Measurements from ENCODE around the gene DTHD1.

Gene DTHD1

GRCh38 chr4:36267486-36268268, 13.7 kb upstream of the DTHD1 start:
- no peak for DNase-seq

DNA sequence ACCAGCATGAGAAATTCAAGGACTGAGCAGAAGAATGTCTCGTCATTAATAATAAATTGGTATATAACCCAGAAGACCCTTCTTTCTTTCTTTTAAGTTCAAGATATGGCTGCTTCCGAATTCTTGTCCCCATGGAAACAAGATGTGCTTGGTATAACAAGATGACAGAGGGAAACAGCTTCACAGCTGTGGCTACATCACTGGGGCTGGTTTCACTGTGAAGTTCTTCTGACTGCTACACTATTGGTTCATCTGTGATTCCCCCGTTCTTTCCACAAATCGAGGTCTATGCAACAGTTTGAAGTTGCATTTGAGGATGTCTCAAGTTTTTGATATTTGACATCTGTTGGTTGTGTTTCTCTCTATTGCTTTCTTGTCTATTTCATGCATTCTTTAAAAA, 12.3 kb upstream of the DTHD1 start:
- in situ Hi-C loops (cut with HindIII; ENCODE audit: low pct_ligation_motif_present, low pct_unique_long_range_greater_than_20kb, low sequenced_read_pairs): no loop called here
- DNase-seq: no peak

More at GRCh38 chr4:36267486-36268268, 13.7 kb upstream of the DTHD1 start:
- in situ Hi-C loops (cut with HindIII; ENCODE audit: low pct_ligation_motif_present, low pct_unique_long_range_greater_than_20kb, low sequenced_read_pairs): no loop called here

- in situ Hi-C loops (cut with HindIII; ENCODE audit: low pct_ligation_motif_present, low pct_unique_long_range_greater_than_20kb, low sequenced_read_pairs): no loop called here
Measured at GRCh38 chr4:36269533-36270173, 11.8 kb upstream of the DTHD1 start.

GRCh38 chr4:36273276-36273675, 8.1 kb upstream of the DTHD1 start:
- in situ Hi-C loops (cut with HindIII; ENCODE audit: low pct_ligation_motif_present, low pct_unique_long_range_greater_than_20kb, low sequenced_read_pairs): no loop called here
- DNase-seq: no peak

More at GRCh38 chr4:36269533-36270173, 11.8 kb upstream of the DTHD1 start:
- no peak for DNase-seq

DNA sequence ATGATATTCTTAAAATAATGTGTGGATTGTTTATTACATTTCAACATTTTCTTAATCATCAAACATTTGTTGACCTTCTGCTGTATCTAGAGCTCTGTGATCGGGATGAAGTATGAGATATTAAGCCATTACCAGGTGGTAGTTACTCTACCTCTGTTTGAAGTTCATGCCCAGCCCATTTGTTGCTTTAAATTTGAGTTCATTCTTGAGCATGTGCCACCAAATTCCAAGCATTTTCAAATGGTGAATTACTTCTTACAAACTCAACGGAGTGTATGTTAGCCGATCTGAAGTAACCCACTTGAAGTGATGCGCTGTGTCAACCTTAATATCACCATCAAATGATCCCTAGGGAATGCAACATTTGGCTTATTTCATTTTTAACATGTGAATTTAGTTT, 7.3 kb upstream of the DTHD1 start:
- DNase-seq: peak; percentile 38
- in situ Hi-C loops (cut with HindIII; ENCODE audit: low pct_ligation_motif_present, low pct_unique_long_range_greater_than_20kb, low sequenced_read_pairs): no loop called here

- no peak for DNase-seq
- in situ Hi-C loops (cut with HindIII; ENCODE audit: low pct_ligation_motif_present, low pct_unique_long_range_greater_than_20kb, low sequenced_read_pairs): no loop called here
Measured at GRCh38 chr4:36277533-36277932, 3.9 kb upstream of the DTHD1 start.

DNA sequence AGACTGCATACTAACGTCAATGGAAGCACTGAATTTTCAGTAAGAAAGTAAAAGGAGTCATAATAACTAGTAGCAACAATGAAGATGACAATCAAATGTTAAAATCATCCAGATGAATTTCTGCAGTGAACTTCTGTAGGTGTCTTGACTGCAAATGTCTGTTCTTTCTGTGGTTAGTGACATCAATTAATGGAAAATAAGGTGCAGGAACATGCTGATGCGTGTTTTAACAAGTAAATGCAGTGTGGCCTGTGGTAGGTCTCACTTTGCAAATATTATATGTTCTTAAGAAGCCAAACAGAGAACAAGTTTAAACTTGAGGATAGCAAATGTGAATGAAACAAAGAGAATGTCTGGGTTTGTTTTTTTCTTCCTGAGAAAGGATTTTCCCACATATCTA, 2.6 kb upstream of the DTHD1 start:
- in situ Hi-C loops (cut with HindIII; ENCODE audit: low pct_ligation_motif_present, low pct_unique_long_range_greater_than_20kb, low sequenced_read_pairs): no loop called here
- no peak for DNase-seq

GRCh38 chr4:36280555-36280954, 861 bp upstream of the DTHD1 start:
- in situ Hi-C loops (cut with HindIII; ENCODE audit: low pct_ligation_motif_present, low pct_unique_long_range_greater_than_20kb, low sequenced_read_pairs): no loop called here
- DNase-seq: peak; percentile 13

DNA sequence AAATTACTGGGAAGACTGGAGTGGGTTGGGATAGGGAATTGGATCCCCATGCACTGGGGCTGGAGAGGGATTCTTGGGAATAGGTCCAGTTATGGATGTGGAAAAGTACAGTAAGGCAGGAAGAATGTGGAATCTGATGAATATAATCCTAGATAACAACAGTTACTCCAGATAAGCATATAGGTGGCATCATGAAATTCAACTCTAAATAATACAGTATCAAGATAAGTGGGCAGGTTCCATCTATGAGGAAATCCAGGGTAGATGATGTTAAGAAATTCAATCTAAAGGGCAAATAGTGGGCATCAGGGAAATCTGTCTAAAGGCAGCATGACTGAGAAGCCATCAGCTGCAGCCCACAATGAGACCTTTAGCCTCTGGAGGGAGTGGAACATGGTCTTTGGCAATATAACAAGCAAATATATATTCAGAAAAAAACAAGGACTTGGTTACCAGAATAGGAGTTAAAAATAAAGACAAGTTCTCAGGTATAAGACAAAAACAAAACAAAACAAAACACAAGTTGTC, 1.2 kb downstream of the DTHD1 start:
- DNase-seq: no peak
- in situ Hi-C loops (cut with HindIII; ENCODE audit: low pct_ligation_motif_present, low pct_unique_long_range_greater_than_20kb, low sequenced_read_pairs): no loop called here

GRCh38 chr4:36283912-36284465, 2.6 kb downstream of the DTHD1 start:
- DNase-seq: no peak
- in situ Hi-C loops (cut with HindIII; ENCODE audit: low pct_ligation_motif_present, low pct_unique_long_range_greater_than_20kb, low sequenced_read_pairs): no loop called here

- DNase-seq: peak; percentile 46
- in situ Hi-C loops (cut with HindIII; ENCODE audit: low pct_ligation_motif_present, low pct_unique_long_range_greater_than_20kb, low sequenced_read_pairs): no loop called here
Measured at GRCh38 chr4:36285784-36286480, 4.5 kb downstream of the DTHD1 start.

GRCh38 chr4:36286481-36286871, 5.1 kb downstream of the DTHD1 start:
- in situ Hi-C loops (cut with HindIII; ENCODE audit: low pct_ligation_motif_present, low pct_unique_long_range_greater_than_20kb, low sequenced_read_pairs): no loop called here

DNA sequence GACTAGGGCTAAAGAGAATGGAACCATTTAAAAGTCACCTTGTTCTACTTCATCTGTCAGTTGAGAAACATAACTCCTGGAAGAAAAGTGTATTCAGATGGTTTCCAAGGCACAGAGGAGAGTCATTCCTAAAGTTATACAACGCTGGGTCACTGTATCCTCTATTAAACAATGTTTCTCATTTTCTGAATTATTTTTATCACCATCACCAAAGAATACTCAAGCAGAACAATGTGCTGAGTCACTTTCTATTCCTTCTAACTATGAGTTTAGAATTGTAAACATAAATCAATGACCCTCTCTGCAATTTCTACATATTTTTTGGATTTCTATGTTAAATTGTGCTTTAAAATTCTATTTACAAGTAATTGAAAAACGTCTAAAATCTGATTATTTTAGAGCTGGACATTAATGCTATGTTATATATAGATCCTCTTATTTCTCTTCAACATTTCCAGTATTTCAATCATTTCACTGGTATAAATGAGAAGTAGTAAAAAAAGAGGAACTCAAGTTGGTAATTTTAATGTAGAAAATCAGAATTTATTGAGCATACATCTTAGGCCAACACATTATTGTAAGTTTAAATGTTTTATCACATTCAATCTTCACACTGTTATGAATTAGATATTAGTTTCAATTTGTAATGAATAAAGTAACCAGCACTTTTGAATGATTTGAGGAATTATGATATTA, 7.5 kb downstream of the DTHD1 start:
- DNase-seq: peak; percentile 49
- in situ Hi-C loops (cut with HindIII; ENCODE audit: low pct_ligation_motif_present, low pct_unique_long_range_greater_than_20kb, low sequenced_read_pairs): no loop called here

More at GRCh38 chr4:36286481-36286871, 5.1 kb downstream of the DTHD1 start:
- no peak for DNase-seq

GRCh38 chr4:36290641-36291040, 9.2 kb downstream of the DTHD1 start:
- in situ Hi-C loops (cut with HindIII; ENCODE audit: low pct_ligation_motif_present, low pct_unique_long_range_greater_than_20kb, low sequenced_read_pairs): no loop called here
- DNase-seq: no peak

GRCh38 chr4:36292556-36293188, 11.3 kb downstream of the DTHD1 start:
- in situ Hi-C loops (cut with HindIII; ENCODE audit: low pct_ligation_motif_present, low pct_unique_long_range_greater_than_20kb, low sequenced_read_pairs): no loop called here
- DNase-seq: no peak

- DNase-seq: no peak
- in situ Hi-C loops (cut with HindIII; ENCODE audit: low pct_ligation_motif_present, low pct_unique_long_range_greater_than_20kb, low sequenced_read_pairs): no loop called here
Measured at GRCh38 chr4:36301127-36301526, 19.7 kb downstream of the DTHD1 start.

GRCh38 chr4:36303426-36304137, 22.2 kb downstream of the DTHD1 start:
- DNase-seq: no peak

More at GRCh38 chr4:36303426-36304137, 22.2 kb downstream of the DTHD1 start:
- in situ Hi-C loops (cut with HindIII; ENCODE audit: low pct_ligation_motif_present, low pct_unique_long_range_greater_than_20kb, low sequenced_read_pairs): no loop called here

Measured in ACHN (cell line).